GM12878 (cell line): ENCODE measurements around the gene CPNE6. TPM values are rescaled to one million over a fixed set of nuclear protein-coding genes. Genes with fewer than 3 reads are reported as not detected.

Experiments used
- ATAC-seq: fragments of 200-7000 bp; cut with Tn5 transposase; 3 replicates; pipeline ENCODE4 v1.9.1; 2020; ENCODE audit warnings: mild to moderate bottlenecking, moderate library complexity
- BruUV-seq: library from RNA; stranded (reverse); fragments of 400-500 nt; replicated peaks from 2 replicates; lab custom pipeline; 2021; lab: Mats Ljungman, UMichigan
- CTCF ChIA-PET: fragments of 300-600 bp; sonication (Branson Sonifier 250); formaldehyde crosslinking; extraction: SDS; loops from one replicate; lab custom pipeline; 2021; ENCODE audit warnings: inconsistent platforms; lab: Yijun Ruan, JAX
- POLR2A ChIA-PET: fragments of 350-600 bp; formaldehyde crosslinking; extraction: SDS; loops from one replicate; lab custom pipeline; 2021; ENCODE audit warnings: inconsistent platforms; lab: Charles Lee
- RAD21 ChIA-PET: fragments of 300-600 bp; sonication (Branson Sonifier 250); formaldehyde crosslinking; loops from one replicate; lab custom pipeline; 2023; ENCODE audit warnings: antibody characterized with exemption; ENCODE audit not compliant: unreplicated experiment; lab: Charles Lee
- SMC1A ChIA-PET: fragments of 300-600 bp; sonication (Branson Sonifier 250); formaldehyde crosslinking; loops from one replicate; lab custom pipeline; 2023; ENCODE audit not compliant: unreplicated experiment, uncharacterized antibody; lab: Charles Lee
- DNase-seq: peaks from one replicate; pipeline ENCODE4 v3.0.0-alpha.2; 2011; ENCODE audit warnings: low read depth, low spot score
- FAIRE-seq: peaks from 3 replicates; lab custom pipeline; 2011; peaks lifted over from hg19 to GRCh38; lab: Jason Lieb, UNC
- H2AFZ ChIP-seq: 2 replicates; pipeline ENCODE4 v1.6.0; 2011; ENCODE audit warnings: low read depth, low read length, control low read depth; ENCODE audit not compliant: control insufficient read depth
- H3K27ac ChIP-seq: 2 replicates; pipeline ENCODE4 v1.5.1; 2011; ENCODE audit warnings: control low read depth; ENCODE audit not compliant: control insufficient read depth, insufficient read depth
- H3K27me3 ChIP-seq, 2 experiments: replicated peaks in 1 of 2; 2 replicates each; pipeline versions ENCODE4 v1.6.0 to v1.6.1; 2011; ENCODE audit warnings: low read length in 1 of 2; ENCODE audit not compliant: control insufficient read depth in 2 of 2, insufficient read depth in 2 of 2
- H3K36me3 ChIP-seq, 2 experiments: 2 replicates each; pipeline ENCODE4 v1.5.1; 2011; ENCODE audit warnings: low read length in 1 of 2; ENCODE audit not compliant: control insufficient read depth in 2 of 2, insufficient read depth in 2 of 2
- H3K4me1 ChIP-seq: 2 replicates; pipeline ENCODE4 v1.6.1; 2011; ENCODE audit warnings: mild to moderate bottlenecking, low read length, moderate library complexity, mixed read lengths; ENCODE audit not compliant: control insufficient read depth, insufficient read depth
- H3K4me2 ChIP-seq: 2 replicates; pipeline ENCODE4 v1.6.0; 2011; ENCODE audit warnings: control low read depth; ENCODE audit not compliant: control insufficient read depth, insufficient read depth
- H3K4me3 ChIP-seq: fragments of 200-600 bp; sonication (generic); 2 replicates; pipeline ENCODE4 v1.5.1; 2016
- H3K79me2 ChIP-seq: 2 replicates; pipeline ENCODE4 v1.6.0; 2011; ENCODE audit warnings: low read length; ENCODE audit not compliant: control insufficient read depth, insufficient read depth
- H3K9ac ChIP-seq: 2 replicates; pipeline ENCODE4 v1.8.0; 2011; ENCODE audit warnings: low read length, control low read depth, mixed read lengths; ENCODE audit not compliant: control insufficient read depth, insufficient read depth
- H3K9me3 ChIP-seq: replicated peaks from 3 replicates; pipeline ENCODE4 v1.5.1; 2011; ENCODE audit warnings: mild to moderate bottlenecking, low read length; ENCODE audit not compliant: control insufficient read depth, insufficient read depth
- H4K20me1 ChIP-seq: 2 replicates; pipeline ENCODE4 v1.6.0; 2011; ENCODE audit not compliant: control insufficient read depth, insufficient read depth
- ATF2 ChIP-seq: IDR thresholded peaks from 2 replicates; pipeline ENCODE4 v1.6.1; 2012; ENCODE audit warnings: low read length, inconsistent platforms
- ATF7 ChIP-seq: fragments of 450-650 bp; IDR thresholded peaks from 2 replicates; pipeline ENCODE4 v1.6.1; 2016; ENCODE audit warnings: low read depth, mild to moderate bottlenecking
- CBFB ChIP-seq: IDR thresholded peaks from 2 replicates; pipeline ENCODE4 v1.6.1; 2016; ENCODE audit warnings: antibody characterized with exemption, low read depth
- CHD1 ChIP-seq: IDR thresholded peaks from 2 replicates; pipeline ENCODE4 v1.6.1; 2012; ENCODE audit warnings: low read depth, low read length, improper control_type of control experiment
- EED ChIP-seq: sonication (generic); IDR thresholded peaks from 2 replicates; pipeline ENCODE4 v1.6.1; 2016; ENCODE audit warnings: antibody characterized with exemption, low read depth
- ESRRA ChIP-seq: IDR thresholded peaks from 2 replicates; pipeline ENCODE4 v1.6.1; 2012; ENCODE audit warnings: mild to moderate bottlenecking, low read length, improper control_type of control experiment
- ETV6 ChIP-seq, 2 experiments: fragments of 450-650 bp in 1 of 2; IDR thresholded peaks in 1 of 2; conservative IDR thresholded peaks in 1 of 2; 2 replicates each; pipeline ENCODE4 v1.6.1; 2014; ENCODE audit warnings: antibody characterized with exemption in 1 of 2, borderline replicate concordance in 1 of 2, low read depth in 1 of 2, mild to moderate bottlenecking in 1 of 2, moderate library complexity in 1 of 2
- IKZF2 ChIP-seq, 2 experiments: fragments of 450-650 bp; IDR thresholded peaks; 2 replicates each; pipeline ENCODE4 v1.6.1; 2017; ENCODE audit warnings: mild to moderate bottlenecking in 2 of 2, moderate library complexity in 2 of 2
- KLF5 ChIP-seq: fragments of 450-650 bp; IDR thresholded peaks from 2 replicates; pipeline ENCODE4 v1.6.1; 2014; ENCODE audit warnings: mild to moderate bottlenecking; ENCODE audit not compliant: partially characterized antibody
- NKRF ChIP-seq: fragments of 450-650 bp; conservative IDR thresholded peaks from 2 replicates; pipeline ENCODE4 v1.6.1; 2017; ENCODE audit warnings: mild to moderate bottlenecking, moderate library complexity
- PAX5 ChIP-seq: IDR thresholded peaks from 2 replicates; pipeline ENCODE4 v1.6.1; 2011; ENCODE audit warnings: low read depth, low read length, borderline replicate concordance
- PML ChIP-seq: IDR thresholded peaks from 2 replicates; pipeline ENCODE4 v1.6.1; 2012; ENCODE audit warnings: low read length, inconsistent platforms
- SIX5 ChIP-seq: IDR thresholded peaks from 2 replicates; pipeline ENCODE4 v1.6.1; 2011; ENCODE audit warnings: mild to moderate bottlenecking, low read depth, low read length, moderate library complexity; ENCODE audit not compliant: severe bottlenecking
- WRNIP1 ChIP-seq: IDR thresholded peaks from 2 replicates; pipeline ENCODE4 v1.6.1; 2011; ENCODE audit warnings: low read depth, low read length, improper control_type of control experiment, borderline replicate concordance
- ZZZ3 ChIP-seq: IDR thresholded peaks from 2 replicates; pipeline ENCODE4 v1.6.1; 2011; ENCODE audit warnings: low read depth; ENCODE audit not compliant: control insufficient read depth, insufficient read length
- WGBS: methylation state at CpG from one replicate; pipeline ENCODE4 v1.1.6; 2016; ENCODE audit warnings: low lambda C conversion rate; ENCODE audit not compliant: insufficient replicate concordance, insufficient coverage; ENCODE audit errors: missing lambda C conversion rate; 5-methylcytosine and 5-hydroxymethylcytosine counted together
- in situ Hi-C: fragments of 300-500 bp; cut with MboI; formaldehyde crosslinking; loops from 9 replicates; pipeline ENCODE4 v1.14.3; 2018; ENCODE audit warnings: mixed read lengths
- intact Hi-C: fragments of 100-400 bp; cut with micrococcal nuclease; formaldehyde crosslinking; loops from one replicate; pipeline ENCODE4 v1.14.2; 2022; ENCODE audit not compliant: unreplicated experiment
- polyA plus RNA-seq, 11 experiments: library from polyadenylated mRNA; depleted of rRNA in 4 of 11; unstranded in 6 of 11; stranded (reverse) in 5 of 11; fragments of >200 nt; fragmentation: Nextera tagmentation in 4 of 11; fragmentation: Illumina TruSeq in 1 of 11; extraction: Ambion mirVana in 4 of 11; extraction: Trizol in 1 of 11; gene quantifications; 1 replicate in 1 of 11; 2 replicates in 10 of 11; pipeline versions ENCODE4 v1.2.1 to v1.2.3, GENCODE V29; 2011 to 2016; ENCODE audit warnings: inconsistent platforms in 2 of 11, missing spikeins in 2 of 11, low read depth in 1 of 11
- total RNA-seq, 4 experiments: library from RNA; depleted of rRNA in 3 of 4; stranded (reverse); fragments of >200 nt in 3 of 4; fragmentation: Illumina TruSeq in 1 of 4; extraction: Trizol in 1 of 4; gene quantifications; 2 replicates each; pipeline versions ENCODE4 v1.2.1 to v1.2.3, GENCODE V29; 2013 to 2021
- TF ChIP-seq, protein P1 (sequence below): fragments of 450-650 bp; formaldehyde crosslinking; IDR thresholded peaks from 2 replicates; pipeline ENCODE4 v1.4.0; 2022; ENCODE audit warnings: mild to moderate bottlenecking, moderate library complexity

The CPNE6 gene
- total and polyA plus RNA-seq, 10 of the 15 experiments (the other 5 are each of a cell fraction or from before 2014, with no cell fraction given): 0.06 to 0.43 (median 0.18) TPM; not detected in 3

DNA sequence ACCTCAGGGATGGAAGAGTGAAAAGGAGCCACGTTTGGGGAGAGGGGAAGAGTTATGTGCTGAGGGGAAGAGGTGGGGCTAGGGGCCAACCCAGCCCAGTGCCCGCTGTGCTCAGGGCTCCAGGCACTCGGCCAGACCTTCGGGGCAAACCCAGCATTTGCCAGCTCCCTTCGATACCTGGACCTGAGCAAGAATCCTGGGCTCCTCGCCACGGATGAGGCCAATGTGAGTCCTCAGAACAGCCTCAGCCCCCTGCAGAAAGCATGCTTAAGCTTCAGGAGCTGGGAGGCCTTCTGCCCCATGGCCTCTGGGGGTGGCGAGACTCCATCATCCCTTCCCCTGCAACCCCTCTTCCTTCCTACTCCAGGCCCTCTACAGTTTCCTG lies 14.6 kb upstream of the CPNE6 start:
- Histone ChIP-seq H3K9ac (no peak overlapping the region), H3K27me3 (peaks cover 0 to 3% of the 10 kb centered on the region in 2 experiments; a peak in 1 of 4 replicates), H3K79me2 (no peaks in the 10 kb centered on the region), H3K36me3 (no peaks in the 10 kb centered on the region), H3K9me3 (no peaks in the 10 kb centered on the region), H4K20me1 (no peaks in the 10 kb centered on the region), H2AFZ (no peak overlapping the region), H3K4me3 (no peak overlapping the region), H3K4me1 (peaks cover 9% of the 10 kb centered on the region), H3K27ac (no peak overlapping the region), H3K4me2 (no peak overlapping the region)
- FAIRE-seq (no peak), ATAC-seq (no peak), DNase-seq (no peak)
- RAD21 ChIA-PET: interaction anchor here (2.0 to 7.2 kb wide), 4 partner anchors 24 to 58 kb away, joined by 12 to 140 read pairs (median 80); partner anchors contain the start of genes DCAF11, NRL and PCK2
- in situ Hi-C loops (loop anchor here (5.0 kb wide), 1 partner anchor 36 kb away; the partner anchor contains the start of gene PCK2), intact Hi-C loops (no loop called here)
- POLR2A ChIA-PET: interaction anchor here (0.9 to 2.6 kb wide), 2 partner anchors 33 to 38 kb away, joined by 3 to 18 read pairs; partner anchors contain the start of gene PCK2
- SMC1A ChIA-PET: interaction anchor here (1.2 to 4.3 kb wide), 5 partner anchors 35 to 104 kb away, joined by 3 to 122 read pairs (median 21); partner anchors contain the start of genes DCAF11, IRF9, NRL and PCK2
- WGBS: 14% methylated on average over 8 of the region's 8 CpGs
- BruUV-seq: no TSS peak
- CTCF ChIA-PET: interaction anchor here (0.7 to 6.3 kb wide), 16 partner anchors 10 to 254 kb away, joined by 3 to 197 read pairs (median 5); partner anchors contain the start of genes DCAF11, IRF9, NRL and PCK2
- no peak for TF ChIP-seq ESRRA
- no peak for TF ChIP-seq ATF7
- TF ChIP-seq KLF5: no peak
- no peak for TF ChIP-seq PML
- TF ChIP-seq EED: no peak
- no peak for TF ChIP-seq CBFB
- no peak for TF ChIP-seq ETV6 (conservative IDR thresholded peaks at IDR 0.05 in 1 of 2, IDR thresholded peaks at IDR 0.05 in 1 of 2; ENCODE audit: borderline replicate concordance in 1 of 2, low read depth in 1 of 2)
- TF ChIP-seq, protein P1, sequence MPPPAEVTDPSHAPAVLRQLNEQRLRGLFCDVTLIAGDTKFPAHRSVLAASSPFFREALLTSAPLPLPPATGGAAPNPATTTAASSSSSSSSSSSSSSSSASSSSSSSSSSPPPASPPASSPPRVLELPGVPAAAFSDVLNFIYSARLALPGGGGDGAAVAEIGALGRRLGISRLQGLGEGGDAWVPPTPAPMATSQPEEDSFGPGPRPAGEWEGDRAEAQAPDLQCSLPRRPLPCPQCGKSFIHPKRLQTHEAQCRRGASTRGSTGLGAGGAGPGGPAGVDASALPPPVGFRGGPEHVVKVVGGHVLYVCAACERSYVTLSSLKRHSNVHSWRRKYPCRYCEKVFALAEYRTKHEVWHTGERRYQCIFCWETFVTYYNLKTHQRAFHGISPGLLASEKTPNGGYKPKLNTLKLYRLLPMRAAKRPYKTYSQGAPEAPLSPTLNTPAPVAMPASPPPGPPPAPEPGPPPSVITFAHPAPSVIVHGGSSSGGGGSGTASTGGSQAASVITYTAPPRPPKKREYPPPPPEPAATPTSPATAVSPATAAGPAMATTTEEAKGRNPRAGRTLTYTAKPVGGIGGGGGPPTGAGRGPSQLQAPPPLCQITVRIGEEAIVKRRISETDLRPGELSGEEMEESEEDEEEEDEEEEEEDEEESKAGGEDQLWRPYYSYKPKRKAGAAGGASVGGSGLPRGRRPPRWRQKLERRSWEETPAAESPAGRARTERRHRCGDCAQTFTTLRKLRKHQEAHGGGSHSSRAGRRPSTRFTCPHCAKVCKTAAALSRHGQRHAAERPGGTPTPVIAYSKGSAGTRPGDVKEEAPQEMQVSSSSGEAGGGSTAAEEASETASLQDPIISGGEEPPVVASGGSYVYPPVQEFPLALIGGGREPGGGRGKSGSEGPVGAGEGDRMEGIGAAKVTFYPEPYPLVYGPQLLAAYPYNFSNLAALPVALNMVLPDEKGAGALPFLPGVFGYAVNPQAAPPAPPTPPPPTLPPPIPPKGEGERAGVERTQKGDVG (CRISPR knock-in tag): no peak
- no peak for TF ChIP-seq SIX5
- TF ChIP-seq WRNIP1: no peak
- no peak for TF ChIP-seq CHD1
- TF ChIP-seq PAX5: no peak
- no peak for TF ChIP-seq NKRF
- TF ChIP-seq ZZZ3: no peak
- no peak for TF ChIP-seq ATF2
- TF ChIP-seq IKZF2 (IDR thresholded peaks at IDR 0.05): no peak
